SH-SY5Y (cell line): ENCODE measurements around the gene SYCE1.

Experiments
- GATA2 ChIP-seq: IDR thresholded peaks from 2 replicates; pipeline ENCODE4 v1.6.1; 2011; ENCODE audit warnings: mild to moderate bottlenecking, low read depth, low read length
- GATA3 ChIP-seq: IDR thresholded peaks from 2 replicates; pipeline ENCODE4 v1.6.1; 2011; ENCODE audit warnings: low read depth, mild to moderate bottlenecking, low read length, moderate library complexity

- TF ChIP-seq GATA3, result no peak
- TF ChIP-seq GATA2, result no peak
Observed at GRCh38 chr10:133509700-133510099, 55.7 kb downstream of the SYCE1 start.
